A673 (cell line): ENCODE results near the gene B3GALT5.

Experiments
- EZH2 ChIP-seq: fragments of 200-600 bp; sonication (generic); IDR thresholded peaks from 2 replicates; pipeline ENCODE4 v1.6.1; 2017; ENCODE audit warnings: borderline replicate concordance, low read depth, mild to moderate bottlenecking, mixed read lengths, antibody characterized with exemption, low read length; ENCODE audit not compliant: poor library complexity, severe bottlenecking
- TF ChIP-seq, protein P1 (sequence below): fragments of 300-800, 200-600 bp; sonication (generic); conservative IDR thresholded peaks from 2 replicates; pipeline ENCODE4 v1.5.1; 2017; ENCODE audit warnings: low read depth, mild to moderate bottlenecking, antibody characterized with exemption, low read length, moderate library complexity, mixed read lengths

DNA sequence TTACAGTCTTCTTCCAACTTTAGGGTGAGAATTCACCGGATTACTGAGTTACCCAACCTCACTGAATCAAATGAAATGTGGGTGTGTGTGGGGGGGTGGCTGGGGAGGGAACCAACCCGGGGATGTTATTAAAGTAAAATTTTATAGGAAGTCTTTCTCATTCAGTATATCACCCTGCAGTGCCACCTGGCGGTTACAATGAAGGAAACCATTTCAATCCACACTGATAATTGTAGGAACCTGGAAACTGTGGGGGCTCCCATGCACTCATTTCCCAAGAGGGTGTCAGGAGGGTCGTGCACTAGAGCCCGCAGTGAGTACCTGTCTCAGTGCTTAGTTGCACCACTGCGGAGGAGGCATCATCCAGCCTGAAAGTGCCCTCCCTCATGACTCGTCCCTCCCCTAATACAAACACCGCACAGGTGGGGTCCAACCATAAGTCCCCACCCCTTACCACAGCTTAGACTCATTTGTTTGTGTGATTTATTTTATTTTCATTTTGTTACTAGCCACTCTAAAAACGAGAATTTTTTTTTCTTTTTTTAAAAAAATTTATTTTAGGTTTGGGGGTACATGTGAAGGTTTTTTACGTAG lies 103.2 kb downstream of the B3GALT5 start:
- TF ChIP-seq, protein P1, sequence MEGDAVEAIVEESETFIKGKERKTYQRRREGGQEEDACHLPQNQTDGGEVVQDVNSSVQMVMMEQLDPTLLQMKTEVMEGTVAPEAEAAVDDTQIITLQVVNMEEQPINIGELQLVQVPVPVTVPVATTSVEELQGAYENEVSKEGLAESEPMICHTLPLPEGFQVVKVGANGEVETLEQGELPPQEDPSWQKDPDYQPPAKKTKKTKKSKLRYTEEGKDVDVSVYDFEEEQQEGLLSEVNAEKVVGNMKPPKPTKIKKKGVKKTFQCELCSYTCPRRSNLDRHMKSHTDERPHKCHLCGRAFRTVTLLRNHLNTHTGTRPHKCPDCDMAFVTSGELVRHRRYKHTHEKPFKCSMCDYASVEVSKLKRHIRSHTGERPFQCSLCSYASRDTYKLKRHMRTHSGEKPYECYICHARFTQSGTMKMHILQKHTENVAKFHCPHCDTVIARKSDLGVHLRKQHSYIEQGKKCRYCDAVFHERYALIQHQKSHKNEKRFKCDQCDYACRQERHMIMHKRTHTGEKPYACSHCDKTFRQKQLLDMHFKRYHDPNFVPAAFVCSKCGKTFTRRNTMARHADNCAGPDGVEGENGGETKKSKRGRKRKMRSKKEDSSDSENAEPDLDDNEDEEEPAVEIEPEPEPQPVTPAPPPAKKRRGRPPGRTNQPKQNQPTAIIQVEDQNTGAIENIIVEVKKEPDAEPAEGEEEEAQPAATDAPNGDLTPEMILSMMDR, result peak; percentile 70
- no peak for TF ChIP-seq EZH2
